Suprapubic skin (tissue), 4 donors: Measurements from ENCODE around the gene DPYD. TPM values are rescaled to one million over a fixed set of nuclear protein-coding genes. Genes with fewer than 3 reads are reported as not detected.

Experiments used
- DNase-seq, 2 donors: peaks; one replicate each; pipeline ENCODE4 v3.0.0-alpha.2; 2019; ENCODE audit warnings: low spot score in 2 of 2
- H3K27ac ChIP-seq: fragments of 200-600 bp; sonication (generic); one replicate; pipeline ENCODE4 v1.5.1; 2019
- H3K27me3 ChIP-seq: fragments of 200-600 bp; sonication (generic); one replicate; pipeline ENCODE4 v1.5.1; 2019
- H3K36me3 ChIP-seq: fragments of 200-600 bp; sonication (generic); one replicate; pipeline ENCODE4 v1.5.1; 2019
- H3K4me1 ChIP-seq: fragments of 200-600 bp; sonication (generic); one replicate; pipeline ENCODE4 v1.5.1; 2019
- H3K4me3 ChIP-seq: fragments of 200-600 bp; sonication (generic); one replicate; pipeline ENCODE4 v1.5.1; 2019; ENCODE audit warnings: mild to moderate bottlenecking
- H3K9me3 ChIP-seq: fragments of 200-600 bp; sonication (generic); one replicate; pipeline ENCODE4 v1.5.1; 2019
- EP300 ChIP-seq: sonication (generic); formaldehyde crosslinking; IDR thresholded peaks from one replicate; pipeline ENCODE4 v1.6.1; 2017; ENCODE audit warnings: antibody characterized with exemption
- POLR2A ChIP-seq, 2 donors: fragments of 450-650 bp; IDR thresholded peaks; one replicate each; pipeline ENCODE4 v1.6.1; 2017; ENCODE audit warnings: antibody characterized with exemption in 2 of 2, mild to moderate bottlenecking in 2 of 2, moderate library complexity in 2 of 2
- POLR2AphosphoS5 ChIP-seq, 3 donors: sonication (generic); formaldehyde crosslinking; IDR thresholded peaks; one replicate each; pipeline ENCODE4 v1.6.1; 2017; ENCODE audit warnings: antibody characterized with exemption in 3 of 3
- WGBS: methylation state at CpG from one replicate; pipeline ENCODE4 v1.1.5; 2018; 5-methylcytosine and 5-hydroxymethylcytosine counted together
- total RNA-seq, 4 donors: library from RNA; depleted of rRNA; stranded (reverse); fragments of >200 nt; gene quantifications; one replicate each; pipeline ENCODE4 v1.1.0, GENCODE V29; 2016
- TF ChIP-seq, protein P1 (sequence below), 2 donors: fragments of 200-600 bp in 1 of 2; fragments of 450-650 bp in 1 of 2; sonication (generic) in 1 of 2; IDR thresholded peaks; one replicate each; pipeline ENCODE4 v1.5.1; 2016 to 2019; ENCODE audit warnings: antibody characterized with exemption in 2 of 2, mild to moderate bottlenecking in 1 of 2, moderate library complexity in 1 of 2

The DPYD gene
- total RNA-seq, 4 donors from 2014 or later = 10.1 to 31.9 (median 11.6) TPM

DNA sequence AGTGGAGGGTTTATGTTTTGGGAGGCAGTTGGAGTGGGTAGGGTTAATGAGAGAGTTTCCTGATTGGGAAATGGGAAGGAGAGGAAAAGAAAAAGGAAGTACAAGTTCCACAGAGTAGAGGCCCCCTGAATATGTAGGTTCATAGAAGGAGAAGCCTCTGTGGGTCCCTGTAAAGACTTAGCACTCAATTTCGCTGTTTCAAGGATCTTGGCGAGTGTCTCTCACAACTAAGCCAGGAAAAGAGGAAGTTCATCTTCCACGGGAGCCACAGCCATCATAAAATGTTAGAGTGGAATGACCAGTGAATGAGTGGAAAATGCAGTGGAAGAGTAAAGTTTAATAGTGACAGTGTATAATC lies 17.4 kb upstream of the DPYD start:
- TF ChIP-seq, protein P1, sequence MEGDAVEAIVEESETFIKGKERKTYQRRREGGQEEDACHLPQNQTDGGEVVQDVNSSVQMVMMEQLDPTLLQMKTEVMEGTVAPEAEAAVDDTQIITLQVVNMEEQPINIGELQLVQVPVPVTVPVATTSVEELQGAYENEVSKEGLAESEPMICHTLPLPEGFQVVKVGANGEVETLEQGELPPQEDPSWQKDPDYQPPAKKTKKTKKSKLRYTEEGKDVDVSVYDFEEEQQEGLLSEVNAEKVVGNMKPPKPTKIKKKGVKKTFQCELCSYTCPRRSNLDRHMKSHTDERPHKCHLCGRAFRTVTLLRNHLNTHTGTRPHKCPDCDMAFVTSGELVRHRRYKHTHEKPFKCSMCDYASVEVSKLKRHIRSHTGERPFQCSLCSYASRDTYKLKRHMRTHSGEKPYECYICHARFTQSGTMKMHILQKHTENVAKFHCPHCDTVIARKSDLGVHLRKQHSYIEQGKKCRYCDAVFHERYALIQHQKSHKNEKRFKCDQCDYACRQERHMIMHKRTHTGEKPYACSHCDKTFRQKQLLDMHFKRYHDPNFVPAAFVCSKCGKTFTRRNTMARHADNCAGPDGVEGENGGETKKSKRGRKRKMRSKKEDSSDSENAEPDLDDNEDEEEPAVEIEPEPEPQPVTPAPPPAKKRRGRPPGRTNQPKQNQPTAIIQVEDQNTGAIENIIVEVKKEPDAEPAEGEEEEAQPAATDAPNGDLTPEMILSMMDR (IDR thresholded peaks at IDR 0.05) = no peak
- TF ChIP-seq EP300 (no peak), POLR2AphosphoS5 (IDR thresholded peaks at IDR 0.05) (no peak), POLR2A (IDR thresholded peaks at IDR 0.05) (no peak)
- Histone ChIP-seq H3K27me3 (no peaks in the 10 kb centered on the region), H3K4me1 (no peaks in the 10 kb centered on the region), H3K36me3 (no peaks in the 10 kb centered on the region), H3K9me3 (no peaks in the 10 kb centered on the region), H3K27ac (no peak overlapping the region), H3K4me3 (no peak overlapping the region)
- no peak for DNase-seq
- WGBS = 58% methylated on average over 3 of the region's 3 CpGs

DNA sequence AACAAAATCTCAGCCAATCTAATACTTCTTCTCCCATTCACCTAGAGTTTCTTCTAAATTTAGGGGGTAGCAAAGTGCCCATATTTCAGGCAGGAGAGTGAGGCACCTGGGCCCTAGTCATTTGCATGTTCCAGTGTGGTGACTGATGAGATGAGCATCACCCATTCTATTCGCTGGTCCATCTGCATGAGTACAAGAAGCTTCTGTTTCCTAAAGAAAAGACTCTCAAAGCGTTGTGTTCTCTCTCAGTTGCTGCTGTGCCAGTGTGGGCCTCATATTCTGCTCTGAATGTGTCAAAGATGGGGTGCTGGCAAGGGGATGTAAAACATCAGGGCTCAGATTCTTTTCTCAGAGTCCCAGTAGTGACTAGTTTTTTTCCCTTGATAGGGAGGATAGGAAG lies 16.1 kb upstream of the DPYD start:
- H3K27me3 ChIP-seq = no peaks in the 10 kb centered on the region

DNA sequence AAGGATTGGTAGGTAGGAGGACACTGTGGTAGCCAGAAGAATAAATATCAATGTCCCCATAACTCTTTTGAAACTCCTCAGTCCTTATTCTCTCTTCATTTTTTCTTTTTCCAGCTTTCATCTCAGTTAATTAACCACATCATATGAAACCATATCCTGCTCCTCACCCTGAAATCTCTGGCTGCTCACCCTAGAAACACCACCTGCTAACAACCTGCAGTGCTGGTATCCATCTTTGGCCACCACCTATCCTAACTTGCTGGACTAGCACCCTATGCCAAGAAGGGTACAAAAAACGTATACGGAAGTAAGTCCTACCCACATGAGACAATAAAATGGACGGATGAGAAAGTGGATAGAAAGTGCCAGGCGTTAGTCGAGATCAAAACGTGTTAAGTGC lies 13.7 kb upstream of the DPYD start:
- no peaks in the 10 kb centered on the region for H3K4me1 ChIP-seq
- no peaks in the 10 kb centered on the region for H3K27me3 ChIP-seq
- TF ChIP-seq EP300 (no peak), POLR2AphosphoS5 (IDR thresholded peaks at IDR 0.05) (no peak), POLR2A (IDR thresholded peaks at IDR 0.05) (no peak)
- TF ChIP-seq, protein P1 (IDR thresholded peaks at IDR 0.05) = no peak
- no peak overlapping the region for H3K27ac ChIP-seq
- H3K36me3 ChIP-seq = no peaks in the 10 kb centered on the region
- H3K9me3 ChIP-seq = no peaks in the 10 kb centered on the region
- H3K4me3 ChIP-seq = no peak overlapping the region
- 87% methylated on average over 6 of the region's 6 CpGs for WGBS
- no peak for DNase-seq

More for the DNA sequence above, 16.1 kb upstream of the DPYD start:
- Histone ChIP-seq H3K9me3 (no peaks in the 10 kb centered on the region), H3K4me3 (no peak overlapping the region), H3K36me3 (no peaks in the 10 kb centered on the region), H3K4me1 (no peaks in the 10 kb centered on the region), H3K27ac (no peak overlapping the region)
- no peak for DNase-seq
- 97% methylated on average over 2 of the region's 2 CpGs for WGBS
- no peak for TF ChIP-seq POLR2AphosphoS5 (IDR thresholded peaks at IDR 0.05)

DNA sequence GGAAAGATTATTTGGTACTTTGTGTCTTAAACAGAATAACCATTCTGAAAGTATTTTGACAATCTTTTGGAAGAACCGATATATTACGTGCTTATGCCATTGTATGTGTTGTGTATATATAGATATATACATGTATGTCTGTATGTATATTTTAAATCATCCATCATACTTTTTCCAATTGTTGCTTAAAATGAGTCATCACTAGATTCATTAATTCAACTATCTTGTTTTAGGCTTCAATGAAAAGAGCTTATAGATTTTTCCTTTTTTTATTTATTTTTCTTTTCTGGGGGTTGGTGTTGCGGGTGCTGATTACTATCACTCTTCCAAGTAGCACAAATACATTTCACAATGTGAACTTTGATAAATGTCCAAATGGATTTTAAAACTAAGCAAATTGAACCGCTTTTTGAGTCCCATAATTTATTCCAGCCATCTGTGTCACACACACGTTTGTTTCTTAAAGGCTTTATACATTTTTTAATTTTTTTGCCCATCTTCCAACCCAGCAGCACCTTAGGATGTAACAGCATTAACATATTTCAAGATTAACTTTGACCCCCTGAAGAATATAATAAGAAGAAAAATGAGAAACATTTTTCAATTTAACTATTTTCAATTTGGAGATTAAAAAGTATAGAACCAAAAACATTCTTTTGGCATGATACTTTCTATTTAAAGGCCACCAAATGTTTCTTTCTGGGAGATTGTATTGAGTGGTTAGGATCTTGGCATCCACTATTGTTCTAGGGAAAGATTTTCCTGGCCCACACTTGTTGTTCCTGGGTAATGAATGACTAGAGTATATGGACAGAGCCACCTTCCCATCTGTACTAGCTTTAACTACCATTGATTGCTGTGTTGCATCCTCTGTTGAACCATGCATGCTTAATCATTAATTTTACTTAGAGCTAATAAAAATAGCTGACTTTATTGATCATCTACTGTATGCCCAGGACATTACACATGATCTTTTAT lies 9.3 kb upstream of the DPYD start:
- Histone ChIP-seq H3K4me3 (no peak overlapping the region), H3K4me1 (no peaks in the 10 kb centered on the region), H3K9me3 (no peaks in the 10 kb centered on the region), H3K27ac (no peak overlapping the region), H3K27me3 (no peaks in the 10 kb centered on the region), H3K36me3 (no peaks in the 10 kb centered on the region)
- DNase-seq = no peak
- TF ChIP-seq, protein P1 (IDR thresholded peaks at IDR 0.05) = no peak
- TF ChIP-seq POLR2A (IDR thresholded peaks at IDR 0.05) (no peak), EP300 (no peak)
- WGBS = 75% methylated on average over 5 of the region's 5 CpGs

DNA sequence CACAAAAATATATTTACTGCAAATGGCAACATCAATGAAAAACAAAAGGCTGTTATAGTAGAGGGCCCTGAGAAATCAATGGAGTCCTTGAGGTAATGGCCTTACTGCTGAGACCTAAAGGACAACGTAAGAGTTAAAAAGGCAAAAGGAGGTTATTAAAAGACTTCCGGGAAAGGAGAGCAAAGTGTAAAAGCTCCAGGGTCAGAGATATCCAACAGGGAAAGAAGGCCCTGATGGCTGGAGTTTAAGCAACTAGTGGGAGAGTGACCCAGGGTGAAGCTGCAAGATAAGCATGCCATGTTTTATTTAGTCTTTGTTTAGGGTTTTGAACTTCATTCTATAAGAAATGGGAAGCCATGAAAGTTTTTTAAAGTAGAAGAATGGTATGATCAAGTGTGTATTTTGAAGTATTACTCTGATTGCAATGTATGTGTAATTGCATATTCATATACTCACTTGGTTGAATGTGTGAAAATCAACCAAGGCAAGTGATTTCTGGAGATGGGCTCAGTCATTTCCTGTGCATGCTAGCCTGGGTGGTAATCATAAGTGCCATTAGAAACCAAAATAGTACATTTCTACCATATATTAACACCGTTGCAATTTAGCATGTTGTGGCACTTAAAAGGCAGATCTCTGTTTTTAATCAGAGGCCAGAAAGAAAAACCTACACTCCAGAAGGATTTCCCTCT lies 5.3 kb upstream of the DPYD start:
- TF ChIP-seq EP300 = no peak
- no peak for TF ChIP-seq POLR2A (IDR thresholded peaks at IDR 0.05)
- TF ChIP-seq, protein P1 (IDR thresholded peaks at IDR 0.05) = no peak
- no peak for TF ChIP-seq POLR2AphosphoS5 (IDR thresholded peaks at IDR 0.05)
- Histone ChIP-seq H3K27me3 (no peaks in the 10 kb centered on the region), H3K36me3 (no peaks in the 10 kb centered on the region), H3K9me3 (no peaks in the 10 kb centered on the region), H3K27ac (no peak overlapping the region), H3K4me1 (peaks cover 8% of the 10 kb centered on the region), H3K4me3 (no peak overlapping the region)
- 65% methylated on average over 3 of the region's 3 CpGs for WGBS
- no peak for DNase-seq
